Karpas-422 (cell line): ENCODE measurements around the gene IL6R. TPM values are rescaled to one million over a fixed set of nuclear protein-coding genes. Genes with fewer than 3 reads are reported as not detected.

Experiments
- DNase-seq: peaks from one replicate; pipeline ENCODE4 v3.0.0-alpha.2; 2015
- H2AFZ ChIP-seq: fragments of 200-600 bp; sonication (generic); 2 replicates; pipeline ENCODE4 v1.6.1; 2014; ENCODE audit warnings: antibody characterized with exemption, low read length, mixed read lengths
- H3K27ac ChIP-seq: fragments of 200-600 bp; sonication (generic); 2 replicates; pipeline ENCODE4 v1.5.1; 2014; ENCODE audit warnings: mild to moderate bottlenecking, low read length, moderate library complexity
- H3K27me3 ChIP-seq: fragments of 200-600 bp; sonication (generic); 2 replicates; pipeline ENCODE4 v1.6.1; 2014; ENCODE audit warnings: low read length, mixed read lengths
- H3K36me3 ChIP-seq: fragments of 200-600 bp; sonication (generic); 2 replicates; pipeline ENCODE4 v1.6.1; 2014; ENCODE audit warnings: low read length, mixed read lengths; ENCODE audit not compliant: insufficient read depth
- H3K4me1 ChIP-seq: fragments of 200-600 bp; sonication (generic); 2 replicates; pipeline ENCODE4 v1.6.1; 2014; ENCODE audit warnings: mild to moderate bottlenecking, low read length, mixed read lengths
- H3K4me2 ChIP-seq: fragments of 200-600 bp; sonication (generic); 2 replicates; pipeline ENCODE4 v1.6.1; 2014; ENCODE audit warnings: low read length, low read depth, mild to moderate bottlenecking; ENCODE audit not compliant: poor library complexity, severe bottlenecking
- H3K4me3 ChIP-seq: fragments of 200-600 bp; sonication (generic); 2 replicates; pipeline ENCODE4 v1.5.1; 2014; ENCODE audit warnings: mild to moderate bottlenecking, antibody characterized with exemption, low read length, mixed read lengths
- H3K79me2 ChIP-seq: fragments of 200-600 bp; sonication (generic); 2 replicates; pipeline ENCODE4 v1.6.1; 2014; ENCODE audit warnings: mild to moderate bottlenecking, low read length, mixed read lengths
- H3K9ac ChIP-seq: fragments of 200-600 bp; sonication (generic); 2 replicates; pipeline ENCODE4 v1.6.0; 2014; ENCODE audit warnings: low read length
- H3K9me2 ChIP-seq: fragments of 200-600 bp; sonication (generic), shearing (Covaris generic); replicated peaks from 2 replicates; pipeline ENCODE4 v1.6.0; 2014; ENCODE audit warnings: mild to moderate bottlenecking, low read length, moderate library complexity; ENCODE audit not compliant: insufficient read depth
- H3K9me3 ChIP-seq: fragments of 300-700, 200-600 bp; sonication (generic); 2 replicates; pipeline ENCODE4 v1.6.1; 2014; ENCODE audit warnings: low read length, mixed read lengths
- H4K20me1 ChIP-seq: fragments of 200-600 bp; sonication (generic); 2 replicates; pipeline ENCODE4 v1.6.1; 2014; ENCODE audit warnings: mild to moderate bottlenecking, antibody characterized with exemption, low read length, low read depth; ENCODE audit not compliant: insufficient read depth
- total RNA-seq: library from RNA; depleted of rRNA; stranded (reverse); fragments of >200 nt; shearing (Covaris generic); gene quantifications from 2 replicates; pipeline ENCODE4 v1.2.3, GENCODE V29; 2014; ENCODE audit warnings: low replicate concordance

The IL6R gene
- total RNA-seq, 1 experiment from 2014 or later: not detected

GRCh38 chr1:154423988-154424326 lies 18.8 kb downstream of the IL6R start:
- no peaks in the 10 kb centered on the region for H3K4me1 ChIP-seq
- H3K9me2 ChIP-seq: no peaks in the 10 kb centered on the region
- no peak overlapping the region for H2AFZ ChIP-seq
- no peak for DNase-seq
- H3K79me2 ChIP-seq: no peaks in the 10 kb centered on the region
- no peaks in the 10 kb centered on the region for H3K27me3 ChIP-seq
- H3K27ac ChIP-seq: no peak overlapping the region
- no peaks in the 10 kb centered on the region for H3K36me3 ChIP-seq
- H3K9me3 ChIP-seq: no peaks in the 10 kb centered on the region
- no peak overlapping the region for H3K4me3 ChIP-seq
- H4K20me1 ChIP-seq: no peaks in the 10 kb centered on the region
- H3K9ac ChIP-seq: no peak overlapping the region
- H3K4me2 ChIP-seq: no peak overlapping the region

GRCh38 chr1:154425172-154425571 lies 20.0 kb downstream of the IL6R start:
- Histone ChIP-seq H3K9me3 (no peaks in the 10 kb centered on the region), H3K4me2 (no peak overlapping the region), H3K79me2 (no peaks in the 10 kb centered on the region), H2AFZ (no peak overlapping the region), H3K4me1 (no peaks in the 10 kb centered on the region), H3K36me3 (no peaks in the 10 kb centered on the region), H3K9ac (no peak overlapping the region), H3K27me3 (no peaks in the 10 kb centered on the region), H3K9me2 (no peaks in the 10 kb centered on the region), H3K27ac (no peak overlapping the region), H3K4me3 (no peak overlapping the region), H4K20me1 (no peaks in the 10 kb centered on the region)
- no peak for DNase-seq

- Histone ChIP-seq H3K9me3 (no peaks in the 10 kb centered on the region), H3K9me2 (no peaks in the 10 kb centered on the region), H4K20me1 (no peaks in the 10 kb centered on the region), H3K9ac (no peak overlapping the region), H3K36me3 (no peaks in the 10 kb centered on the region), H2AFZ (no peak overlapping the region), H3K4me2 (no peak overlapping the region), H3K27ac (no peak overlapping the region), H3K4me3 (no peak overlapping the region), H3K4me1 (no peaks in the 10 kb centered on the region), H3K27me3 (no peaks in the 10 kb centered on the region), H3K79me2 (no peaks in the 10 kb centered on the region)
- DNase-seq: peak; percentile 39
Measured at GRCh38 chr1:154427173-154428139, 22.3 kb downstream of the IL6R start.

- no peaks in the 10 kb centered on the region for H4K20me1 ChIP-seq
- H2AFZ ChIP-seq: no peak overlapping the region
- H3K4me1 ChIP-seq: no peaks in the 10 kb centered on the region
- H3K9me3 ChIP-seq: no peaks in the 10 kb centered on the region
- no peak for DNase-seq
- no peaks in the 10 kb centered on the region for H3K79me2 ChIP-seq
- no peak overlapping the region for H3K9ac ChIP-seq
- no peak overlapping the region for H3K4me2 ChIP-seq
- no peaks in the 10 kb centered on the region for H3K27me3 ChIP-seq
- H3K4me3 ChIP-seq: no peak overlapping the region
- no peaks in the 10 kb centered on the region for H3K9me2 ChIP-seq
- H3K27ac ChIP-seq: no peak overlapping the region
- H3K36me3 ChIP-seq: no peaks in the 10 kb centered on the region
Measured at GRCh38 chr1:154429118-154429517, 24.0 kb downstream of the IL6R start.

GRCh38 chr1:154429841-154430611 lies 24.9 kb downstream of the IL6R start:
- no peaks in the 10 kb centered on the region for H3K36me3 ChIP-seq
- H3K9ac ChIP-seq: no peak overlapping the region
- no peaks in the 10 kb centered on the region for H3K79me2 ChIP-seq
- no peak overlapping the region for H3K4me2 ChIP-seq
- H3K27me3 ChIP-seq: no peaks in the 10 kb centered on the region
- no peaks in the 10 kb centered on the region for H3K9me2 ChIP-seq
- no peak overlapping the region for H2AFZ ChIP-seq
- no peak overlapping the region for H3K4me3 ChIP-seq
- H3K27ac ChIP-seq: no peak overlapping the region
- DNase-seq: no peak
- H4K20me1 ChIP-seq: no peaks in the 10 kb centered on the region
- no peaks in the 10 kb centered on the region for H3K9me3 ChIP-seq
- H3K4me1 ChIP-seq: no peaks in the 10 kb centered on the region

- Histone ChIP-seq H3K36me3 (no peaks in the 10 kb centered on the region), H3K4me3 (no peak overlapping the region), H3K27me3 (no peaks in the 10 kb centered on the region), H2AFZ (no peak overlapping the region), H3K27ac (no peak overlapping the region), H3K9me3 (no peaks in the 10 kb centered on the region), H3K4me2 (no peak overlapping the region), H4K20me1 (no peaks in the 10 kb centered on the region), H3K9me2 (no peaks in the 10 kb centered on the region), H3K79me2 (no peaks in the 10 kb centered on the region), H3K4me1 (no peaks in the 10 kb centered on the region), H3K9ac (no peak overlapping the region)
- DNase-seq: peak; percentile 45
Measured at GRCh38 chr1:154430903-154431302, 25.8 kb downstream of the IL6R start.

- Histone ChIP-seq H3K4me1 (no peaks in the 10 kb centered on the region), H3K4me2 (no peak overlapping the region), H3K27me3 (no peaks in the 10 kb centered on the region), H3K9ac (no peak overlapping the region), H4K20me1 (no peaks in the 10 kb centered on the region), H2AFZ (no peak overlapping the region), H3K4me3 (no peak overlapping the region), H3K9me3 (no peaks in the 10 kb centered on the region), H3K36me3 (no peaks in the 10 kb centered on the region), H3K27ac (no peak overlapping the region), H3K9me2 (no peaks in the 10 kb centered on the region), H3K79me2 (no peaks in the 10 kb centered on the region)
- peak; percentile 38 for DNase-seq
Measured at GRCh38 chr1:154431586-154432373, 26.6 kb downstream of the IL6R start.
